Measurements from ENCODE around the gene WDR27.

DNA sequence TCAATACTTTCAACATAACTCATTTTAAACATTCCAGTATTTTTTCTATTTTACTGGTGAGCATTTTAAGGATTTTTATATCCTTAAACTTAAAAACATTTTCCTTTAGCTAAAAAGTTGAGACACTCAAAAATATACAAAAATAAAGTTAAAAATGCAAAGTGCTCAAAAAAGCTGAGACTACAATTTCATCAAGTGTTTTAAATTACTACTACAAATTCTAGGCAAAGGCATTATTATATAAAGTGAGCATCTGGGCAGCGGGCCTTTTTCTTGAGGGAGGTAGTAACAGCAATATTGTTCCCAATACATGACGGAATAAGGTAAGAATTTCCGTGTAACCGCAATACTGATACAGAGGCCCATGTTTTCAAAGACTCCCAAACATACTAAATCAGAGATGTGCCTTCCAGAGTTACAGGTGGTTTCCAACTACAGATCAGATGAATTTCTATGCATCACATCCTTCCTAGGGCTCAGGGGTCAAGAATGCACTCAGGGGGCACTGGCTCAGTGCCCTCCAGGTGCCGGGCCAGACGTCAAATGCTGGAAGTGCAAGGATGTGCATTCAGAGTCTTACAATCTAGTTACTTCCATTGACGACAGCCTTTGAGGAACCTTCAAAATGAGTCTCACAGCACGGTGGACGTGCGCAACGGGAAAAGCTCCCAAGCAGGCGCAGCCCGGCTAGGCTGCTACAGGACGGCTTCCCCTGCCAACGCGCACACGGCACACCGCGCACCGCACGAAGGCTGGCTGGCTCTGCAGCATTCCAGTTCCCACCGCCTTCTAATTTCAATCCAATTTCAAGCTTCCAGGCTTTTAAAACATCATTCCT is 20.8 kb upstream of the WDR27 start:
- TF ChIP-seq CTCF (IDR thresholded peaks at IDR 0.05 in 8 of 11, conservative IDR thresholded peaks at IDR 0.05 in 3 of 11) (no peak), POLR2A (IDR thresholded peaks at IDR 0.05) (no peak), POLR2AphosphoS5 (IDR thresholded peaks at IDR 0.05) (no peak)

All from spleen (tissue), 7 donors.